Colonic mucosa (tissue), 4 donors: ENCODE data around the gene PATL2. TPM values are rescaled to one million over a fixed set of nuclear protein-coding genes. Genes with fewer than 3 reads are reported as not detected.
"Not testable (repeated sequence)": the region's sequence is repeated elsewhere in the genome, so short reads cannot be mapped to it uniquely, and the experiment has no call there.

ENCODE experiments used
- DNase-seq: peaks from one replicate; pipeline ENCODE4 v3.0.0-alpha.2; 2020
- H3K27ac ChIP-seq: fragments of 200-600 bp; one replicate; pipeline ENCODE4 v1.8.0; 2021
- H3K27me3 ChIP-seq: fragments of 200-600 bp; one replicate; pipeline ENCODE4 v1.8.0; 2021
- H3K36me3 ChIP-seq: fragments of 200-600 bp; one replicate; pipeline ENCODE4 v1.8.0; 2021
- H3K4me1 ChIP-seq: fragments of 200-600 bp; one replicate; pipeline ENCODE4 v1.8.0; 2021; ENCODE audit warnings: mild to moderate bottlenecking
- H3K4me3 ChIP-seq: fragments of 200-600 bp; one replicate; pipeline ENCODE4 v1.8.0; 2021
- H3K9ac ChIP-seq, 2 donors: one replicate each; pipeline ENCODE4 v1.7.0; 2013; ENCODE audit warnings: control low read depth in 2 of 2, low read depth in 2 of 2, low read length in 2 of 2
- H3K9me3 ChIP-seq: fragments of 200-600 bp; one replicate; pipeline ENCODE4 v1.8.0; 2021
- intact Hi-C: fragments of 100-400 bp; cut with DNase I; formaldehyde crosslinking; loops from one replicate; pipeline ENCODE4 v1.14.1; 2022
- total RNA-seq, 2 donors: library from RNA; stranded (reverse); fragmentation: NEBNext Ultra II Directional in 1 of 2; extraction: Animal tissue kit (Norgen Biotek cat#: 25700) in 1 of 2; gene quantifications; one replicate each; pipeline ENCODE4 v1.2.1, GENCODE V29; 2021
- TF ChIP-seq, protein P1 (sequence below): fragments of 200-600 bp; IDR thresholded peaks from one replicate; pipeline ENCODE4 v1.8.0; 2022; ENCODE audit warnings: antibody characterized with exemption, mild to moderate bottlenecking
- donor health status: healthy.
- donor health status: DM: no; HTN: no; CAD: no.
- donor health status: DM: no; HTN: no; CAD: no.

PATL2 gene
- total RNA-seq, 2 donors from 2014 or later = 1.2 to 2.6 TPM

DNA sequence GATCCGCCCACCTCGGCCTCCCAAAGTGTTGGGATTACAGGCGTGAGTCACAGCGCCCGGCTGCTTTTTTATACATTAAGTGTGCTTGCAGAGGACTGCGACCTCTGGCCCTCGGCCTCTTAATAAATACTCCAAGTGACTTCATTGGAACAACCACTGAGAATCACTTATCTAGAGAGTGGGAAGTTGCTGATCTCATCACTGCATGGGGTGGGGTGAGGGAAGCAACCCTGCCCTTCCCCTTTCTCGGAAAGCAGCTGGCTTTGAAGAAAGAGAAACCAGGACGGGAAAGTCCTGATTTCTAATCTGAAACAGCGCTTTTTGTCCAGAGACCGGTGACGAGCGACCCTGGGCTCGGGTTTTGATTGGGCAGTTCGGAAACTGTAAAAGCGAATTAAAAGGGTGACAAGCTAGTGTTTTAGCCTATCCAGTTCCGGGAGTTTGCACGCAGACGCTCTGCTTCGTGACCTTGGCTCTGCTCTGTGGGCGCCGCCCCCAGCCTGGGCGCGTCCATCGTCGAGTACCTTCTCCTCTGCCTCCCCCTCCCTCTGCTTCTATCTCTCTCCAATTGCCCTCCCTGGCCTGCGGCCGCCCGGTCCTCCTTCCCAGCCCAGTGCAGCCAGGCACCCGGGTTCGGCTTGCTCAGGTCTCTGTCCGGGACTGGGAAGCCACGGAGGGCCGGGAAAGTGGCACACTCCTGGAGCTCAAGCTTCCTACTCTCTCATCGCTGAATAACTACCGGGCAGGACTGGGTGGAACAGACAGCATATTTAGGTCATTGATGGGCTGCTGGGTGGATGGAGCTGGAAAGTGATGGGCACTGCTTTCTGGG is 17.7 kb upstream of the PATL2 start:
- Histone ChIP-seq H3K36me3 (no peaks in the 10 kb centered on the region), H3K27me3 (no peaks in the 10 kb centered on the region), H3K27ac (peak overlapping the region; percentile 95), H3K4me3 (peak overlapping the region; percentile 42), H3K4me1 (peaks cover 20% of the 10 kb centered on the region), H3K9ac (peak overlapping the region; percentile 95 to 98), H3K9me3 (no peaks in the 10 kb centered on the region)
- TF ChIP-seq, protein P1, sequence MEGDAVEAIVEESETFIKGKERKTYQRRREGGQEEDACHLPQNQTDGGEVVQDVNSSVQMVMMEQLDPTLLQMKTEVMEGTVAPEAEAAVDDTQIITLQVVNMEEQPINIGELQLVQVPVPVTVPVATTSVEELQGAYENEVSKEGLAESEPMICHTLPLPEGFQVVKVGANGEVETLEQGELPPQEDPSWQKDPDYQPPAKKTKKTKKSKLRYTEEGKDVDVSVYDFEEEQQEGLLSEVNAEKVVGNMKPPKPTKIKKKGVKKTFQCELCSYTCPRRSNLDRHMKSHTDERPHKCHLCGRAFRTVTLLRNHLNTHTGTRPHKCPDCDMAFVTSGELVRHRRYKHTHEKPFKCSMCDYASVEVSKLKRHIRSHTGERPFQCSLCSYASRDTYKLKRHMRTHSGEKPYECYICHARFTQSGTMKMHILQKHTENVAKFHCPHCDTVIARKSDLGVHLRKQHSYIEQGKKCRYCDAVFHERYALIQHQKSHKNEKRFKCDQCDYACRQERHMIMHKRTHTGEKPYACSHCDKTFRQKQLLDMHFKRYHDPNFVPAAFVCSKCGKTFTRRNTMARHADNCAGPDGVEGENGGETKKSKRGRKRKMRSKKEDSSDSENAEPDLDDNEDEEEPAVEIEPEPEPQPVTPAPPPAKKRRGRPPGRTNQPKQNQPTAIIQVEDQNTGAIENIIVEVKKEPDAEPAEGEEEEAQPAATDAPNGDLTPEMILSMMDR = no peak
- peak; percentile 97 for DNase-seq
- intact Hi-C loops = loop anchor here (1.0 kb wide), 1 partner anchor 16 kb away; no protein-coding TSS in a partner anchor

DNA sequence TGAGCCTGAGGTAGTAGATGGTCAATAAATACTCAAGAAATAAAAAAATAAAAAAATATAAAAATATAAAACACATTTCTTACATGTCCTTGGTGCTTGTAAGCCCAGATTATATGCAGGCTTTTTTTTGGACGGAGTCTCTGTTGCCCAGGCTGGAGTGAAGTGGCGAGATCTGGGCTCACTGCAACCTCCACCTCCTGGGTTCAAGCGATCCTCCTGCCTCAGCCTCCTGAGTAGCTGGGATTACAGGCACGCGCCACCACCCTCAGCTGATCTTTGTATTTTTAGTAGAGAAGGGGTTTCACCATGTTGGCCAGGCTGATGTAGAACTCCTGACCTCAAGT is 17.1 kb upstream of the PATL2 start:
- intact Hi-C loops = loop anchor here (1.0 kb wide), 1 partner anchor 16 kb away; no protein-coding TSS in a partner anchor
- not testable (repeated sequence) for DNase-seq, H3K4me3 ChIP-seq, H3K27me3 ChIP-seq, H3K9me3 ChIP-seq, H3K36me3 ChIP-seq
- peaks cover 20% of the 10 kb centered on the region for H3K4me1 ChIP-seq
- peak overlapping the region; percentile 95 for H3K27ac ChIP-seq
- H3K9ac ChIP-seq = peak overlapping the region in 1 of 2 donors; percentile 98

DNA sequence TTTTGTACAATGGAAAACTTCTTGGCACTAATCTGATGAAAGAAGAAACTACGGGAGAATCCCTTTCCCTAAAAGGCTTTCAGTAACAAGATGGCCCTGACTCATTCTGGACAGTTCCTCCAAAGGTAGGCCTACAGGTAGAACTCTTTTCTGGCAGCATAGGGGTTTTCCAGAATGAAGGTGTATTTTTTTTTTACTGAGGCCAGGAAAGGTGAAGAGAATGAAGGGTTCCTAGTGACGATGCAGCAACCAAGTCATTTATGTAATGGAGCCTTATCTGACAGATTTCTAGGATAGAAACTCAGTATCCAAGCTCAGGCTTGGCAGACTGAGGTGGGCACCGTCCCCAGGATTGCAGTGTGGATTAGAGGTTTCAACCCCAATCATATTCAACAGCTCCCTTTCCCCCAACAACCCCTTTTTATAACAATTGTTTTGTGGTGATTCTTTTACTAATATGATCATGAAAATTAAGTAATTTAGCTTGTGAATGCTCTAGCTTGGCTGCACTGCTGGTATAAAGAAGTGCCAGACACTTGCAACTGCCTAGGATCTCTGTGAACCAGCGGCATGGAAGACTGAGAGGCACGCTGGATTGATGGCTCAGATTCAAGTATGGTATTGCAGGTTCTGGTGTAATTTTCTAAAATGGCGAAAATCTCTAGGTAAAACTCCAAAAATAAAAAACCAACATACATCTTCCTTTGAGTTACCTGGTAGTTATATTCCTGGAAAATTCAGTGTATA is 16.5 kb upstream of the PATL2 start:
- Histone ChIP-seq H3K27me3 (no peaks in the 10 kb centered on the region), H3K4me3 (no peak overlapping the region)

DNA sequence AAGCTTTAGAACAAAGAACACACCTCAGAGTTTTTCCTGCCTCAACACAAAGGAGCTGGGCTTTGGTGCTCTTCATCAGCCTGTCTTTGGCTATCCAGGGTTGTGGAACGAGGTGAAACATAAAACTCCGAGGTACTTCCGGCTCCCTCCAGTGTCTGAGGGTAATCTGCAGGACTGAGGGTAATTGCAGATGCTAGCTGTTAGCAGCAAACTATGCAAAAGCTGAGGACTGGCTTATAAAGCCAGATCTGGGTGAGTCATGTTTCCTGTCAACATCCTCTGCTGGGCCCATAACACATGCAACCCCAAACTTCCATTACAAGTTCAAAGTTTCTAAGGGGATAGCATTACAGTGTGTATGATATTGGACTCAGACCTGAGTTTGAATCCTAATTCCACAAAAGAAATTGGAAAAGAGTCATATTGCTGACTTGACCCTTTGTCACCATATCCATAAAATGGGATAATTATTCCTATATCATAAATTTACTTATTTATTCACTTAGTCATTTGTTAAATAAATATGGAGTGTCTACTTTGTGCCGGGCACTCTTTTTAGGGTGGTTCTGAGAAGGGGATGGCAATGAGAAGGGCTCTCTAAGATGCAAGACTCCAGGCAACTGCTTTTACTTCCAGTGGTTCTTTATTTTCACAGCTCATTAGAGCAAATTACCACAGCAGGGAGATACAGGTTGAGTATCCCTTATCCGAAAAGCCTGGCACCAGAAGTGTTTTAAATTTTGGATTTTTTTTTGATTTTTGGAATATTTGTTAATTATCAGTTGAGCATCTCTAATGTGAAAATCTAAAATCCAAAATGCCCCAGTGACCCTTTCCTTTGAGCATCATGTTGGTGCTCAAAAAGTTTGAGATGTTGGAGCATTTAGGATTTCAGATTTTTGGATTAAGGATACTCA is 15.7 kb upstream of the PATL2 start:
- no peak overlapping the region for H3K4me3 ChIP-seq

More for the DNA sequence above, 16.5 kb upstream of the PATL2 start:
- TF ChIP-seq, protein P1 = no peak
- H3K4me1 ChIP-seq = peaks cover 20% of the 10 kb centered on the region
- no peaks in the 10 kb centered on the region for H3K36me3 ChIP-seq
- no peak for DNase-seq
- peak overlapping the region in 1 of 2 donors; percentile 42 for H3K9ac ChIP-seq
- no peaks in the 10 kb centered on the region for H3K9me3 ChIP-seq
- H3K27ac ChIP-seq = peak overlapping the region; percentile 95
- intact Hi-C loops = loop anchor here (1.0 kb wide), 1 partner anchor 15 kb away; no protein-coding TSS in a partner anchor

DNA sequence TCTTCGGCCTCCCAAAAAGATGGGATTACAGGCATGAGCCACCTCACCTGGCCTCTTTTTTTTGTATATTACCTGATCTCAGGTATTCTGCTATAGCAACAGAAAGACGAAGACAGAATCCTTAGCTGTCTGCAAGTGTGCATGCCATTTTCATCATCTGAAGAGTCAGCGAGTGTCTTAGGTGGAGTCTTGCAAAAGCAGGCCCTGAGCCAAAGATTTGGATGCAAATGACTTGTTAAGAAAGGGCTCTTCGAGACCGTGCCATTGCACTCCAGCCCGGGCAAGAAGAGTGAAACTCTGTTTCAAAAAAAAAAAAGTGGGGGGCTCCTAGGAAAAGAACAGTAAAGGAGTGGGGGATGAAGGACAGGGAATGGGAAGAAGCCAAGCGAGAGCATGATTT is 15.0 kb upstream of the PATL2 start:
- Histone ChIP-seq H3K4me1 (peaks cover 20% of the 10 kb centered on the region), H3K4me3 (no peak overlapping the region), H3K9ac (peak overlapping the region in 1 of 2 donors; percentile 69), H3K27me3 (no peaks in the 10 kb centered on the region), H3K36me3 (no peaks in the 10 kb centered on the region), H3K27ac (peak overlapping the region; percentile 95), H3K9me3 (no peaks in the 10 kb centered on the region)
- intact Hi-C loops = no loop called here
- TF ChIP-seq, protein P1 = no peak
- DNase-seq = no peak

More for the DNA sequence above, 15.7 kb upstream of the PATL2 start:
- H3K9ac ChIP-seq = peak overlapping the region in 1 of 2 donors; percentile 69
- DNase-seq = peak; percentile 78
- TF ChIP-seq, protein P1 = no peak
- no peaks in the 10 kb centered on the region for H3K27me3 ChIP-seq
- H3K4me1 ChIP-seq = peaks cover 20% of the 10 kb centered on the region
- H3K9me3 ChIP-seq = no peaks in the 10 kb centered on the region
- intact Hi-C loops = no loop called here
- no peaks in the 10 kb centered on the region for H3K36me3 ChIP-seq
- peak overlapping the region; percentile 95 for H3K27ac ChIP-seq
